Activated CD4-positive, alpha-beta T cell treated with anti-CD3 and anti-CD28 coated beads for 4 hours (primary cell): ENCODE measurements around the gene KCNH1.

ENCODE experiments used
- DNase-seq, 2 donors: peaks; one replicate each; pipeline ENCODE4 v3.0.0-alpha.2; 2020

KCNH1 gene

DNA sequence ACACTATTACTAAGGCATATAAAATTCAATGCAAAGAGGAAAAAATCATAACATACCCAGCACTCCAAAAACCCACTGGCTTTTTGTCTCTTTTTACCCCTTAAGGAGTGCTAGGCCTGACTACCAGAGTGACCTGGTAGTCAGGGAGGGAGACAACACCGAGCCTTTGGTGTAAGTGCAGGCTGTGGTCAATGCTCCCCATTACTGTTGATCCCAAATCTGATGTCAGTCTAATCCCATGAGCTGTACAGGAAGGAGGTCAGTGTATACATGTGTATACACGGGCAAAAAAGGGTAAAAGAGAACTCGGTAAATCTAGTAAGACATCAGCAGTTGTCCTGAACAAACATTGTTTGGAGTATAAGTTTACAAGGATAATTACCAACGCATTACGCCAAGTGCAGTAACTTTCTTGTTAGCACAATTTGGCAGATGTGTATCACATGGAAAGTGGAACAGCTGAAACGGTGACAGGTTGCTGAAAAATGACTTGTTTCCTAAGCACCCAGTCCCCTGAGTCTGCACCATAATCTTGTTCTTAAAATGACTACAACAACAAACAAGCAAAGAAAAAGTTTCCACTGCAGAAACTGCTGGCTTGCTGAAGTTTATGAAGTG is 217.9 kb downstream of the KCNH1 start:
- DNase-seq, result no peak

DNA sequence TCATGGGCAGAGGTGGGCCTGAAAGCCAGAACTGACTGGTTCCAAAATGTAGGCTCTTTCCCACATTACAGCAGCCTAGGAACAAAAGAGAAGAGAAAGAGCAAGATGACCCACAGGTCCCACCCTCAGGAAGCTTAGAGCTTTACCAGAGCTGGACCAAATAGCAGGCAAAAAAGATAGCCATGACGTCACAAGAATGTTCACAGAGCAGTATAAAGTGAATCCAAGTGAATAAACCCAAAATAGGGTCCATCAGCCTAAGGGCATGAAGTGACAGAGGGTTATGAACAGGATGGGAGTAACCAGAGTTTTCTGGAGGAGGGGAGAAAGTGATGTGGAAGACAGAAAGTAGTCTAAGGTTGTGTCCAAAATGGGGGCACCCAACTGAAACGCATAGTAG is 221.2 kb downstream of the KCNH1 start:
- DNase-seq, result no peak

DNA sequence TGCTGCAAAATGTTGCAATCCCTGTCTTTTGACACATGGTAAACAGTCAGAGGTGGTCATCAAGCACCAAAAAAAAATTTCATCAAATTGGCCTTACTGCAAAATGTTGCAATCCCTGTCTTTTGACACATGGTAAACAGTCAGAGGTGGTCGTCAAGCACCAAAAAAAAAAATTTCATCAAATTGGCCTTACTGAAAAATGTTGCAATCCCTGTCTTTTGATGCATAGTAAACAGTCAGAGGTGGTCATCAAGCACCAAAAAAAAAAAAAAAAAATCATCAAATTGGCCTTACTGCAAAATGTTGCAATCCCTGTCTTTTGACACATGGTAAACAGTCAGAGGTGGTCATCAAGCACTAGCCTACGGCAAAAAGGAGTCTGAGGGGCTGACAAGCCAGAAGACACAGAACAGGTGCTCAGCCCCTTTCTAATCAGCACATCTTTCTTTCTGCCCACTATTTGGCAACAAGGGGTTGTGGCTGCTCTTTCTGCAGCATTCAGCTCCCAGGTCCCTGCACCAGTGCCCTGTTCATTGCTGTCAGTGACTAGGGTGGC is 223.8 kb downstream of the KCNH1 start:
- DNase-seq, result no peak

DNA sequence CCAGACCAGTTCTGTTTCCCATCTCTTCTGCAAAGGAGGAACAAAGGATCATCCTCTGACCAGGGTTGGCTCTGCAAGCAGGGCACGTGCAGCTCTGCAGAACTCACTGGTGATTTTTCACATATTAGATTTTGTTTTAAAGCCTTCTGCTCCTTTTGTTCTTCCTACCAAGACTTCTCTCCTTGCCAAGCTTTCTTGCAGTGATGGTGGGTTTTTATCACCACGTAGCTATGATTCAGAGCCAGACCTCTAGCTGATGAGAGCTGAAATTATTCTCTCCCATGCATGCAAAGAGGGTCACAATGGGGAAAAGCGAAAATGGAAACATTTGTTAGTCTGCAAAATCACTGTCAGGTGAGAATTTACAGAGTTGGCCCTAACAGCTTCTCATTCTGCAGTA is 225.2 kb downstream of the KCNH1 start:
- no peak for DNase-seq

DNA sequence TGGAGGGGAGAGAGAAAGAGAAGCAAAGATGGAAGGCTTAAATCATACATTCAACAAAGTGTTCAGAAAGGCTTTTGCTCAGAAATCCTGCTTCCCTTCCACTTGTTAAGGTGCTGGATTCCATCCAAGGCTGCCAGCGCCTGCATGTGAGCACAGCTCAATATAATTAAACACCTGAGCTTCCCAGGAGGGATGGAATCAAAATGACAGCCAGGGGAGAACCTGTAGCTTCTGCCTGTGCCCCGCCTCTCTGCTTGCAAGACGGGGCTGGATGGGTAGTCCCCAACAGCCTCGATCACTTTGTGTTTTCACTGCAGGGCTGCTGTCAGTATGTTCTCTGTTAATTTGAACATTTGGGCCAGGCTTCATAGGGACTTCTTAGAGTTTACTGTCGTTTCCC is 225.7 kb downstream of the KCNH1 start:
- DNase-seq, result no peak

DNA sequence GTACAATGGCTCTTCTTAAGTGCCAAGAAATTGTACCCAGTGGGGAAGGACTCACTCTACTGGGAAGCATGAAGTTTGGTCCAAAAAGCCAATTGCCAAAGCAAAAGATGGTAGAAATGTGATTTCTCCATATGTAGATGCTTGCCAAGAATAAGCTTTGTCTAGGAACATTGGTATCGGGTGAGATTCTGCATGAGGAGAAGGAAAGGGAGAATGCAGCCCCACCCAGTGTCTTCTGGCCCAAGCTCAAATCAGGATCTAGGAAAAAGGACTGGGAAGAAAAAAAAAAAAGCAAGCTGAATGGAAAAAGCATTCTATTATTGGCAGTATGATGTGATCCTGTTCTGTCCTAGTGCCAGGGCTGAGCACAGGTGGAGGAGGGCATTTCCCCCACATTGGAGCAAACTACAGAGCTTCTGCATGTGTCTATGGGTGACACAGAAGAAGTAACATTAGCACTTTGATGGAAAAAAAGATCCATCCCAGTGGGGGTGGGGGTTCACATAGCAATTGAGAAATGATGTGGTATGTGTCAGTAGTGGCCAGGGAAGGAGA is 226.6 kb downstream of the KCNH1 start:
- no peak for DNase-seq

DNA sequence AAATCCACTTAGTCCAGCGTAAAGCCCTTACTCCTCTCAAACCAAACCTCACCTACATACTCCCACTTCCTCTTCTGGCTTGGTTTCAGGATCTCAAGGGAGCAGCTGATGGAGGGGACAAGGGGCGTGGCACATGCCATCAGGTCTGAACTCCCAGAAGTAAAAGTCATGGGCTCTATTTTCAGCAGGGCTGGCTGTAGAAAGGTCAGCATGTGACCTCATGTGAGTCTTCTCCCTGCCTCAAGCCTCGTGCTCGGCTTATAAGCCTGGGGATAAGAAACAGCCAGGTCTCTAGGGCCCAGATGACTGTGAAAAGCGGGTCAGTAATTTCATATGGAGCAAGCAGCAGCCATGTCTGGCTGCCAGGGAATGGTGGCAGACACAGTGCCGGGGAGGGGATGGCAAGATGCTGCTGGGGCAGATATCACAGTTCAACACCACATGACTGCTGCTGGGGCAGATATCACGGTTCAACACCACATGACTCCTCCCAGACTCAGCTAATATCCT is 227.9 kb downstream of the KCNH1 start:
- no peak for DNase-seq

DNA sequence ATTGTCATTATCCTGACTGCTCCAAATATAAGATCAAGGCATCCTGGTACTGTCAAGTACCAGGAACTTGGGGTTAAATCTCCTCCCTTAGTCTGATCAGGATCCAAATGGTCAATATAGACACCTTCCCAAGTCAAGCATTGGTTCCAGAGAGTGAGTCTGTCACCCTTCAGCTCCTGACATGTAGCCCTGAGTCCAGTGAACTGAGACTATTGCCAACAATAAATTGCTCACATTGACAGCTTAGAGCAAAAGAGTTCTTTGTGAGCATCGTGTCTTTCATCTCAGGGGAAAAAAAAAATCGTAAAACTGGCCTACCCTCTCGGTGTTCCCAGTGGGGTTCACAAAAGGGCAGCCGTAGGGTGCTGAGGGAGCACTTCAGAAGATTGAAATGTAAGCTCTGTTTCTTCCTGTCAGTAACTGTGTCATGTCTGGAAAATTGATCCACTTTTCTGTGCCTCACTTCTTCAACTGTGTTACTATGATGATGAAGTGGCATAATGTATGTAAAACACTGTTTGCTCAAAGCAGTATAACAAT is 228.5 kb downstream of the KCNH1 start:
- DNase-seq, result no peak

DNA sequence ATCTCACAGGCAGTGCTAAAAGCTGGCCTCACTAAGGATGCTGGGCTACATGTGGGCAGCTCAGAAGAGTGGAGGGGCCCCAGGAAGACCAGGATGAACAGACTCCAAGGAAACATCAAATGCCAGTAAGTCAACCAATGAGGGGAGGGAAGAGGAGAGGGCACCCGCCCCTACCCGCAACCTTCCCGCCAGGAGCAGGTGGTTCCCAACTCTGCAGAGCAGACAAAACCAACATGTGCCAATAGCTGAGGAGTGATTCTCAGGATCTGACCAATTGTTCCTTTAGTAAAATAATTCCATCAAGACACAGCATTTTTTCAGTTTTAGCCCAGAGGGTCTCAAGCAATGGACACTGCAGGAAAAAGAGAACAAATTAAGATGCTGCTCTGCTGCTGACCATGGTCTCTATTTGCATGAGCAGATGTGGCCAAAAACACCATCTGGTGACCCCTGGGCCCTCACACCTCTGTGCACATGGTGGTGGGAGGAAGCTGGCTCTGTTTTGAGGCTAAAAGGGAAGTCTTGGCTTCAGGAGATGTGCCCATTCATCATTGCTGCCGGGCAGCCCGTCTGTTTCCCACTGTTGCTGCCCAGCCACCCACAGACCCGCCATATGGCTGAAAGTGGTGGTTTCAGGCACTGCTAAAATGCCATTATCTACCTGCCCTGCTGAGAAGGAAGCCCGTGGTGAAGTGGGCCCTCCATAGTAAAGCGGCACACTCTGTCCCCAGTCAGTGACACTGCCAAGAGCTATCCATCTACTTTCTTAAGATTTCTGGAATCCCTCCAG is 231.8 kb downstream of the KCNH1 start:
- DNase-seq, result no peak

DNA sequence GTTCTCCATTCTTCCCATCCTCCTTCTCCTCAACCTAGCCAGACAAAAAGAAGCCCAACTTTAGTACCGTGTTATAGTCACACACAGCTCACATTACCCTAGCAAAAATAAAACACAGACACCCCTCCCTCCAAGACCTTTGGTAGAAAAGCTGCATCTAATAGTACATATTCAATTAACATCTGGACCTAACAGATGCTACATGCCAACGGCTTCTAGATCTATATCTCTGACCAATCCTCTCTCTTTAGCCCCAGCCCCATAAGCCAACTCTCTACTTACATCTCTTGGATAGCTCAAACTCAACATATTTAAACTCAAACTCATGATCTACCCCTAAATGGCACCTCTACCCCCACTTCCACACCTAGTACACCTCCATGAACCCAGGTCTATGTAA is 233.1 kb downstream of the KCNH1 start:
- no peak for DNase-seq

DNA sequence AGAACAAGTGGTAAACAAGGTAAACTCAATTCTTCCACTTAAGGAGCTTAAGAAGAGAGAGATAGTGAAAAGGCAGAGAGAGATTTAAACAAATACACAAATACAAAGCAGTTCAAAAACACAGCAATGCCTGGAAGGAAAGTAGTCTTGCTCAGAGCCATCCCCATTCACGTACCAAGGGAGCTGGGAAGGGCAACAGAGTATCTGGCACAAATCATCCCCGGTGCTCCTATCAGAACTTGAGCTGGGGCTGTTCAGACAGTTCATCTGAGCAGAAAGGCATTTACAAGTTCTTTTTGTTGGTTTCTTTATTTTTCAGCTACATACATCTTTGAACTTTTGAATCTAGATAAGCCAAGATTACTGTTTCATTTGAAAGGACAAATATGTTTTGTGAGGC is 233.9 kb downstream of the KCNH1 start:
- DNase-seq, result no peak

DNA sequence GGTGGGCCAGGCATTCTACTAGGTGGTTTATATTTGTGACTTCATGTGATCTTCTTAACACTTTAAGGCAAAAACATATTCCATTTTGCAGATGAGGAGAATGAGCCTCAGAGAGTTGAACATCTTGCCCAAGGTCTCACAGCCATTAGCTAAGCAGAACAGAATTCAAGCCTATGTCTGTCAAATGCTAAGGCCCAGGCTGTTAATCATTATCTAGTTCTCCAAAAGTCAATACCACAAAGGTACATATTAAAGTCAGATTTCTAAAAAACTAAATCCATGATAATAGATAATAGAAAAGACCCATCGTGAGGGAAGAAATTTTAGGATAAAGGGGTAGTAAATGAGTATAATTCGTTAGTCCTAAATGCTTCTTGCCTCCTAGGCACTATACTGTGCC is 234.3 kb downstream of the KCNH1 start:
- DNase-seq, result no peak

DNA sequence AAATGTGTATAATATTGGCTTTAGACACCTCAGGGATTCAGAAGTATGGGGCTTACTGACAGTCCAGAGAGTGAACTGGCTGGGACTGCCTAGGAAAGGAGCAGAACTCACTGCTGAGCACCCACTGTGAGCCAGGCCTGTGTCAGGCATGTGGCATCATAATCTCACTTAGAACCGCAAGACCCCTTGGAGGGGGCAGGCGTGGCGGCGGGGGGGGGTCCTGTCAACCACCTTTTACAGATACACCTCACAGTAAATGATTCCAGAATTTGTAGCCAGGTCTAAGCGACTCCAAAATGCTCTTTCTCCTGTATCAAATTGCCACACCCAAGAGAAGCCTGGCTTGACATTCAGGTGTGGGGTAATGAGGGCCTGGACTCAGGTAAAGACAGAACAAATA is 235.5 kb downstream of the KCNH1 start:
- no peak for DNase-seq

DNA sequence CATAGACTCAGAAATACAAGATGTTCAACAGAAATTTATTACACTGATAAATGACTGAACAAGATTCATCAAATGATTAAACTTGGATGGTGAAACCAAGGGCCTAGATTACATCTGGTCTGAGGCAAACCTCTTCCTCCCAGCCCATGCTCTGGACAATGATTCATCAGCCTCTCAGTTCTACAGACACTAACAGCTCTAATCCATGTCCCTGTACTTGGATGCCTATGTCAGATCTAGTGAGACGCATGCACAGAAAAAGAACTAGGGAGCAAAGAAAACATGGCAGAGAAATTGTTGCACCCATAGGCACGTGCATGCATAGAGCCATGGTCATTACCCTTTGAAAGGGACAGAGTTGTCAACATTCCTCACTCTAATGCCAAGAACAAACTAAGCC is 250.1 kb downstream of the KCNH1 start:
- no peak for DNase-seq

DNA sequence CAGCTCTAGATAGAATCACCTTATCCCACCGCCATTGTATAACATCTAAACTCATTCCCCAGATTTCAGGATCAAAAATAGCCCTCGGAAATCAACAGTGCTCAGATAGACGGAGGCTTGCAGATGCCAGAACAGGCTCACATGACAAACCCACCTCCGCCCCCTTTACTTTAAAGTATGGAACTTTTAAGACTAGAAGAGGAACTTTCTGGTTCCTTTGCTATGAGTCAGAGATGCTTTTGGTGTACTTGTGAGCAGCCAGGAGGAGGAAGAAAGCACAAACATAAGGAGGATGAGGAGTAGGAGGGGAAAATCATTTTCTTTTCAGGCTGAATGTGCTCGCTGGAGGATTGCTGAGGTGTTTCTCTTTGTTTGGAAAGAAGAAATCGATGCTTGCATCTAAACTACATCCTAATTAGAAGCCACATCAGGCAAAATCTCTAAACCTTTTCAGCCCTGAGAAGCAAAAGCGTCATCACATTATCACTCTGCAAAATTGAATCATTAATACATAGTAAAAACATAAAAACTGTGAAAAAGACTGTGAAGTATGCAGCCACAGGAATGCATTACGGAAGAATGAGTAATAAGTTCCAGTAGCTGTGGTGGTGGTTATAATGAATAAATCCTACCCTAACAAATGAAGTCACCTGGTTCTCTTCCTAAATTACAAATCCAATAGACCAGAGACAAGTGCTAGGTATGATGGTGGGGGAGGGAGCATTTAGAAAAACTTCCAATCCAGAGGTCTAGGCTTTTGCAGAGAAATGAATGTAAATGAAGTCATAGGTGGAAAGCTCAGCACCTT is 251.3 kb downstream of the KCNH1 start:
- no peak for DNase-seq

DNA sequence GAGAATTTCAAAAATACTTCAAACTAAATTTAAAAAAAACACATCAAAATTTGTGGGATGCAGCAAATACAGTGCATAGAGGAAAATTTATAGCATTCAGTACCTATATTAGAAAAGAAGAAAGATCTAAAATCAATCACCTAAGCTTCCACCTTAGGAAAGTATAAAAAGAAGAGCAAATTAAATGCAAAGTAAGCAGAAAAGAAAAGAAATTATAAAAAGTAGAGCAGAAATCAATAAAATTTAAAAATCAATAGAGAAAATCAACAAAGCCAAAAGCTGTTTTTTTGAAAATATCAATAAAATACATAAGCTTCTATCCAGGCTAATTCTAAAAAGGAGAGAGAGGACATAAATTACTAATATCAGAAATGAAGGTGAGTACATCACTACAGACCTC is 255.4 kb downstream of the KCNH1 start:
- DNase-seq, result no peak

DNA sequence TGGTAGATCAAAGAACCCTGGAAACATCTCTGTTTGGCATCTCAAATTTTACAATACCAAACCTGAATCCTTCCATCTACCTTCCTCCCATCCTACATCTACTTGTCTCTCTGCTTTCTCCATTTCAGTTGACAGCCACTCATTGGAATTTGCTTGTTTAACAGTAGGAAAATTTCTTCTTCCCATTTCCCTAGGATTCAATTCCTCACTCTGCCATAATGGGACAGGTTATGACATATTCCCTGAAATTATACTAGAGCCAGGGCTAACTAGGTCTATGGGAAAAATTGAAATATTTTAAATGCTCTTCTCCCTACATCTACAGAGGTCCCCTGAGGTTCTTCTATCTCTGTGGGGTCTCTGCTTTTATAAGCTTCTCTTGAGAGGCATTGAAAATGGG is 257.7 kb downstream of the KCNH1 start:
- DNase-seq, result no peak

DNA sequence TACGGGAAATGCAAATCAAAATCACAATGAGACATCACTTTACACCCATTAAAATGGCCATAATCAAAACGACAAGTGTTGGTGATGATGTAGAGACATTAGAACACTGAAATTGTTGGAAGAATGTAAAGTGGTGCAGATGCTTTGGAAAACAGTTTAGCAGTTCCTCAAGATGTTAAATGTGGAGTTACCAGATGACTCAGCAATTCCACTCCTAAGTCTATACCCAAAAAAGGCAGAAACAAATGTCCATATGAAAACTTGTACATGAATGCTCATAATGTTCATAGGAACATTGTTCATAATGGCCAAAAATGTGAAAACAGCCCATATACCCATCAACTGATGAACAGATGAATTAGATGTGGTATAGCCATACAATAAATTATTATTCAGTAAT is 267.4 kb downstream of the KCNH1 start:
- no peak for DNase-seq

DNA sequence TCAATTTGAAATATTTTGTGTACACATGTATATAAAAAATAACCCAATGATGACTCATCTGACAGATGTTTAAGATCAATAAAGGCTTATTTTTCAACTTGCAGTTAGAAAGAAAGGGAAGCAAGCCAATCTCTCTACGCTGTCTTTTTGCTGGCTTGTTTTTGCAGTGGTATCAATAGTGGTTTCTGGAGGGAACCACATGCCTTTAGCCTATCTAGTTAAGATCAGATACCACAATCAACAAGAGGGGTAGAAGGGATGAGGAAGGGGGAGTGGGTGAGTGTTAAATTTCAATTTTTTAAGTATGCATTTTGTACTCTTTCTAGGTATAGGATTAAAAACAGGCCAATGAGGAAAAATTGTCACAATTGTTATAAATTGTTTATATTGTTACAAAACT is 276.2 kb downstream of the KCNH1 start:
- DNase-seq, result no peak

DNA sequence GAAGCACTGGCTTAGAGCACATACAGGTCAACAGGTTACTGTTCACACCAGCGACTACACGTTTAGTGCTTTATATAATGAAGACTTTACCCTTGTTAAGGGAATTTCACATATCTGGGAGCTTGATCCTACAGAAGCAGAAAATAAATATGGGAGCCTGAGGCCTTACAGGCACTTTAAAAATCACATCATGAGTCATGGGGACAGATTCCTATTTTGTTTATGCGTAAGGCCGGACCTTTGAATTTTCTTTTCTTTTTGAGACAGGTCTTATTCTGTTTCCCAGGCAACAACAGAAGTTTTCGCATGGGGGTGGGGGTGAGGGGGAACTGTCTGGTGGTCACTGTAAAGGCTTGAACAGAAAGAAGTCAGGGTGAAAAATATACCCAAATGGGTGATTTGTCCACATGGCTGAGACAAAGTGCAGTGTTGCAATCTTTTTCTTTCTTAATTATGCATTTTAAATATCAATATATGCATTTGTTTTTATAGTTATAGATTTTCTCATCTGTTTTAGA is 276.7 kb downstream of the KCNH1 start:
- DNase-seq, result no peak

DNA sequence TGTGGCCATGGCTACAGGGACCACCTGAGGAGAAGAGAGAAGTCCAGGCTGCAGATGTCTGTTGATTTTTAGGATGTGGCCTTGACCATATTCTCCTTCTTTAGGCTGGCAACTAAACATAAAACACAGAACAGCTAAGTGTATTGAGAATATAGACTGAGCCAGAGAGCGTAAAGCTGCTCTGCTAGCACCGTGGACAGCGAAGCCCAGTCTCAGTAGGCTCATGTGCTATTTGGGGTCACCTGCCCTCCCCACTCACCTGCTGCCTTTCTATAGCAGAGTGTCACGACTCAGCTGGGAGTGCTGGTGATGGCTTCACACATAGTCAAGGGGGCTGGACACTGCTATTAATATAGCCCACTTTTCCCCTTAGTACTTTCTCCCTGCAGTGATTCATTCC is 278.5 kb downstream of the KCNH1 start:
- DNase-seq, result no peak

DNA sequence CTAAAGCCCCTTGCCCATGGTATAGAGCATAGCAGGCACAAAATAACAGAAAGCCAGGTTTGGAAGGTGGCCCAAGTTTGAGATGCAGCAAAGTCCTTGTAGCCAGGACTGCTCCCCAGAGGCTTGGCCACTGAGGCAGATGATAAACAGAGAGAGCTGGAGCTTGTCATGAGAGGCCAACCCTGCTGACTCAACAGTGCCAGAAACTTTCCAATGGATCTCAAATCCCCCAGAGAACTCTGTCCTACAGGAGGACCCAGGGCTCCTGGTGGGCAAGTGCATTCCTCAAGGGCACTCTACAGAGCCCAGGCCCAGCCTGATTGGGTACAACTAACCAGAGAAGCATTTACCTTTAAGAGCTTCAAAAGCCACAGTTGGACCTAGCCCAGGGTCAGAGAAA is 280.7 kb downstream of the KCNH1 start:
- DNase-seq, result no peak

DNA sequence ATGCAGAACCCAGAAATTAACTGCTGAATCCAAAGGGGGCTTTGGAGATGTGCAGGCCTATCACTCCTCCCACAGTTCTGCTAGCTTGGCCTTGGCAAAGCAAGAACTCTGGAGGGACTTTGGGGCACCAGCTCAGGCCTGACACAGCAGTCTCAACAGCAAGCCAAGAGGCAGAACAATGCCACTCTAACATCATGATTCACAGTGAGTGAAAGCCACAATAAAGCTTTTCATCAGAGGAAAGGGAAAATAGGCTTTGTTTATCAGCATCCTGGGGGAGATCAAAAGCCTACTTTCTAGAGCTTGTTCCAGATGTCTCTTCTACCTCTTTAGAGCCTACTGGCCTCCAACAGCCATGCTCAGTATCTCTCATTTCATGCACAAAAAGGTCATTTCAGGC is 283.4 kb downstream of the KCNH1 start:
- no peak for DNase-seq
